ENCODE measurements around the gene SEPTIN1. TPM values are rescaled to one million over a fixed set of nuclear protein-coding genes. Genes with fewer than 3 reads are reported as not detected.
A peak's percentile ranks its signal among the peaks of the same experiment; 100 is the strongest.

Gene SEPTIN1
- total RNA-seq, 2 experiments from 2014 or later, result 343 to 354 TPM

GRCh38 chr16:30359871-30360170 lies 22.5 kb downstream of the SEPTIN1 start:
- H3K9me3 Mint-ChIP-seq, result no peaks in the 10 kb centered on the region
- H3K27ac Mint-ChIP-seq, result no peak overlapping the region
- CTCF ChIA-PET, result interaction anchor here (1.3 kb wide), 2 partner anchors 10 to 50 kb away, joined by 3 read pairs; no protein-coding TSS in a partner anchor
- no peak for DNase-seq
- H3K27me3 Mint-ChIP-seq, result no peaks in the 10 kb centered on the region
- peaks cover 67% of the 10 kb centered on the region for H3K36me3 Mint-ChIP-seq (ENCODE audit: low read depth)
- POLR2A ChIA-PET, result interaction anchor here (8.3 kb wide), 1 partner anchor 10 kb away, joined by 83 read pairs; the partner anchor contains the start of gene TBC1D10B
- H3K4me3 Mint-ChIP-seq, result no peak overlapping the region
- H3K4me1 Mint-ChIP-seq, result peaks cover 41% of the 10 kb centered on the region

- H3K9me3 Mint-ChIP-seq, result no peaks in the 10 kb centered on the region
- no peak for DNase-seq
- H3K4me3 Mint-ChIP-seq, result no peak overlapping the region
- ChIA-PET CTCF (interaction anchor here (1.3 kb wide), 1 partner anchor 10 kb away, joined by 3 read pairs; no protein-coding TSS in a partner anchor), POLR2A (interaction anchor here (8.3 kb wide), 1 partner anchor 10 kb away, joined by 83 read pairs; the partner anchor contains the start of gene TBC1D10B)
- peaks cover 66% of the 10 kb centered on the region for H3K36me3 Mint-ChIP-seq (ENCODE audit: low read depth)
- H3K27ac Mint-ChIP-seq, result no peak overlapping the region
- H3K27me3 Mint-ChIP-seq, result no peaks in the 10 kb centered on the region
- peaks cover 40% of the 10 kb centered on the region for H3K4me1 Mint-ChIP-seq
Measured at GRCh38 chr16:30358990-30359870, 23.1 kb downstream of the SEPTIN1 start.

GRCh38 chr16:30358577-30358936 lies 23.8 kb downstream of the SEPTIN1 start:
- POLR2A ChIA-PET, result interaction anchor here (8.3 kb wide), 1 partner anchor 11 kb away, joined by 83 read pairs; the partner anchor contains the start of gene TBC1D10B

GRCh38 chr16:30357715-30358576 lies 24.4 kb downstream of the SEPTIN1 start:
- DNase-seq, result no peak
- Mint-ChIP-seq H3K36me3 (ENCODE audit: low read depth) (peaks cover 67% of the 10 kb centered on the region), H3K27ac (peak overlapping the region; percentile 53), H3K9me3 (no peaks in the 10 kb centered on the region), H3K4me3 (no peak overlapping the region), H3K4me1 (peaks cover 46% of the 10 kb centered on the region), H3K27me3 (no peaks in the 10 kb centered on the region)
- ChIA-PET POLR2A (interaction anchor here (1.3 to 8.3 kb wide), 2 partner anchors 12 to 22 kb away, joined by 5 to 83 read pairs; partner anchors contain the start of gene TBC1D10B), CTCF (no interaction called here)

More at GRCh38 chr16:30358577-30358936, 23.8 kb downstream of the SEPTIN1 start:
- H3K27me3 Mint-ChIP-seq, result no peaks in the 10 kb centered on the region
- no peak overlapping the region for H3K27ac Mint-ChIP-seq
- no peak for DNase-seq
- peaks cover 46% of the 10 kb centered on the region for H3K4me1 Mint-ChIP-seq
- CTCF ChIA-PET, result interaction anchor here (1.3 kb wide), 1 partner anchor 11 kb away, joined by 3 read pairs; no protein-coding TSS in a partner anchor
- no peaks in the 10 kb centered on the region for H3K9me3 Mint-ChIP-seq
- H3K36me3 Mint-ChIP-seq (ENCODE audit: low read depth), result peaks cover 68% of the 10 kb centered on the region
- H3K4me3 Mint-ChIP-seq, result no peak overlapping the region

- DNase-seq, result no peak
- peak overlapping the region; percentile 4 for H3K4me3 Mint-ChIP-seq
- CTCF ChIA-PET, result interaction anchor here (0.8 to 1.5 kb wide), 3 partner anchors 10 to 52 kb away, joined by 5 to 9 read pairs (median 6); no protein-coding TSS in a partner anchor
Measured at GRCh38 chr16:30357085-30357714, 25.2 kb downstream of the SEPTIN1 start.

GRCh38 chr16:30356401-30357084 lies 25.8 kb downstream of the SEPTIN1 start:
- peak overlapping the region; percentile 90 for H3K4me3 Mint-ChIP-seq

More at GRCh38 chr16:30357085-30357714, 25.2 kb downstream of the SEPTIN1 start:
- Mint-ChIP-seq H3K27me3 (no peaks in the 10 kb centered on the region), H3K4me1 (peaks cover 50% of the 10 kb centered on the region), H3K9me3 (no peaks in the 10 kb centered on the region), H3K36me3 (ENCODE audit: low read depth) (peaks cover 68% of the 10 kb centered on the region), H3K27ac (peak overlapping the region; percentile 93)
- POLR2A ChIA-PET, result interaction anchor here (0.7 to 8.3 kb wide), 7 partner anchors 8 to 174 kb away, joined by 3 to 83 read pairs (median 5); partner anchors contain the start of genes CORO1A, SEPTIN1 and TBC1D10B

GRCh38 chr16:30355954-30356308 lies 26.4 kb downstream of the SEPTIN1 start:
- Mint-ChIP-seq H3K4me3 (peak overlapping the region; percentile 90), H3K9me3 (no peaks in the 10 kb centered on the region), H3K36me3 (ENCODE audit: low read depth) (peaks cover 73% of the 10 kb centered on the region), H3K4me1 (peaks cover 60% of the 10 kb centered on the region), H3K27me3 (no peaks in the 10 kb centered on the region), H3K27ac (peak overlapping the region; percentile 93)
- DNase-seq, result no peak
- POLR2A ChIA-PET, result interaction anchor here (1.2 to 8.3 kb wide), 9 partner anchors 9 to 173 kb away, joined by 4 to 83 read pairs (median 9); partner anchors contain the start of genes CORO1A, SEPTIN1, TBC1D10B and ZNF48
- CTCF ChIA-PET, result interaction anchor here (1.5 kb wide), 1 partner anchor 54 kb away, joined by 6 read pairs; no protein-coding TSS in a partner anchor

More at GRCh38 chr16:30356401-30357084, 25.8 kb downstream of the SEPTIN1 start:
- POLR2A ChIA-PET, result interaction anchor here (0.7 to 8.3 kb wide), 9 partner anchors 8 to 173 kb away, joined by 3 to 83 read pairs (median 5); partner anchors contain the start of genes CORO1A, SEPTIN1, TBC1D10B and ZNF48
- Mint-ChIP-seq H3K36me3 (ENCODE audit: low read depth) (peaks cover 72% of the 10 kb centered on the region), H3K4me1 (peaks cover 54% of the 10 kb centered on the region), H3K27ac (peak overlapping the region; percentile 93), H3K9me3 (no peaks in the 10 kb centered on the region), H3K27me3 (no peaks in the 10 kb centered on the region)
- CTCF ChIA-PET, result interaction anchor here (0.8 to 1.5 kb wide), 3 partner anchors 11 to 53 kb away, joined by 5 to 9 read pairs (median 6); no protein-coding TSS in a partner anchor
- no peak for DNase-seq

- POLR2A ChIA-PET, result interaction anchor here (0.9 to 8.3 kb wide), 13 partner anchors 8 to 172 kb away, joined by 3 to 83 read pairs (median 5); partner anchors contain the start of genes CORO1A, SEPTIN1, TBC1D10B and ZNF48
- H3K4me1 Mint-ChIP-seq, result peaks cover 66% of the 10 kb centered on the region
- H3K4me3 Mint-ChIP-seq, result peak within 1 kb of the TSS; percentile 90
- peak within 1 kb of the TSS; percentile 93 for H3K27ac Mint-ChIP-seq
- H3K36me3 Mint-ChIP-seq (ENCODE audit: low read depth), result peaks cover 75% of the 10 kb centered on the region
- DNase-seq, result peak; percentile 88
- CTCF ChIA-PET, result interaction anchor here (1.1 to 1.5 kb wide), 2 partner anchors 13 to 54 kb away, joined by 3 to 6 read pairs; no protein-coding TSS in a partner anchor
- H3K27me3 Mint-ChIP-seq, result no peaks in the 10 kb centered on the region
- no peaks in the 10 kb centered on the region for H3K9me3 Mint-ChIP-seq
Measured at GRCh38 chr16:30355144-30355953, 27.0 kb downstream of the SEPTIN1 start, which contains the start of gene CD2BP2. Gene CD2BP2 (minus strand): TSS chr16:30355308. CDS start chr16:30354681, 627 bp downstream.

- no peak for DNase-seq
- ChIA-PET POLR2A (interaction anchor here (0.7 to 8.3 kb wide), 12 partner anchors 10 to 204 kb away, joined by 3 to 83 read pairs (median 7); partner anchors contain the start of genes SEPTIN1, TBC1D10B, ZNF48 and ZNF764), CTCF (interaction anchor here (1.1 kb wide), 2 partner anchors 14 to 262 kb away, joined by 3 read pairs; no protein-coding TSS in a partner anchor)
- H3K9me3 Mint-ChIP-seq, result no peaks in the 10 kb centered on the region
- H3K27ac Mint-ChIP-seq, result peak overlapping the region; percentile 93
- peak overlapping the region; percentile 90 for H3K4me3 Mint-ChIP-seq
- H3K4me1 Mint-ChIP-seq, result peaks cover 73% of the 10 kb centered on the region
- no peaks in the 10 kb centered on the region for H3K27me3 Mint-ChIP-seq
- H3K36me3 Mint-ChIP-seq (ENCODE audit: low read depth), result peaks cover 73% of the 10 kb centered on the region
Measured at GRCh38 chr16:30354423-30355143, 27.8 kb downstream of the SEPTIN1 start.

Data from activated CD4-positive, alpha-beta memory T cell treated with anti-CD3 and anti-CD28 coated beads, Interleukin-2, amount 10 ng/mL, durations not matched to agents 7 days and 5 days (primary cell).